HEK293 (cell line): ENCODE data around the gene CLRN1.

ENCODE experiments used
- CTCF ChIA-PET: fragments of 350-600 bp; formaldehyde crosslinking; extraction: SDS; loops from one replicate; lab custom pipeline; 2021; ENCODE audit warnings: antibody characterized with exemption; lab: Yijun Ruan, JAX
- POLR2A ChIA-PET: fragments of 300-600 bp; formaldehyde crosslinking; extraction: SDS; loops from one replicate; lab custom pipeline; 2020; ENCODE audit warnings: antibody characterized with exemption, inconsistent platforms; lab: Yijun Ruan, JAX
- H3K27ac ChIP-seq: fragments of 200-500 bp; sonication (Bioruptor generic); 2 replicates; pipeline ENCODE4 v1.5.1; 2014; ENCODE audit warnings: low read depth, low read length, control low read depth, inconsistent platforms; ENCODE audit errors: extremely low read depth
- H3K36me3 ChIP-seq, 2 experiments: fragments of 200-500 bp in 1 of 2; sonication (Bioruptor generic) in 1 of 2; 1 replicate in 1 of 2; 2 replicates in 1 of 2; pipeline ENCODE4 v1.5.1; 2014 to 2017; ENCODE audit warnings: inconsistent platforms in 2 of 2, low read length in 2 of 2; ENCODE audit not compliant: control insufficient read depth in 2 of 2, insufficient read depth in 1 of 2
- H3K4me1 ChIP-seq: fragments of 200-500 bp; sonication (Bioruptor generic); 2 replicates; pipeline ENCODE4 v1.5.1; 2014; ENCODE audit warnings: mild to moderate bottlenecking, low read length, inconsistent platforms; ENCODE audit not compliant: control insufficient read depth, insufficient read depth
- H3K4me3 ChIP-seq: 2 replicates; pipeline ENCODE4 v1.5.1; 2011; ENCODE audit warnings: low read depth, mild to moderate bottlenecking, control low read depth, low read length, moderate library complexity
- H3K9me3 ChIP-seq: fragments of 200-500 bp; sonication (Bioruptor generic); 2 replicates; pipeline ENCODE4 v1.5.1; 2014; ENCODE audit warnings: low read depth, low read length, inconsistent platforms; ENCODE audit not compliant: control insufficient read depth, insufficient read depth
- BCL6B ChIP-seq: fragments of 450-650 bp; formaldehyde crosslinking; IDR thresholded peaks from 2 replicates; pipeline ENCODE4 v1.5.1; 2017; ENCODE audit warnings: missing biosample characterization, missing genetic modification characterization
- GLI4 ChIP-seq: fragments of 450-650 bp; formaldehyde crosslinking; IDR thresholded peaks from 2 replicates; pipeline ENCODE4 v1.5.1; 2016; ENCODE audit warnings: missing biosample characterization, missing genetic modification characterization
- SALL2 ChIP-seq: fragments of 450-650 bp; formaldehyde crosslinking; IDR thresholded peaks from 2 replicates; pipeline ENCODE4 v1.5.0; 2017; ENCODE audit warnings: missing biosample characterization, mild to moderate bottlenecking, missing genetic modification characterization, borderline replicate concordance
- SCRT2 ChIP-seq: fragments of 450-650 bp; formaldehyde crosslinking; IDR thresholded peaks from 2 replicates; pipeline ENCODE4 v1.5.1; 2016; ENCODE audit warnings: missing biosample characterization, missing genetic modification characterization
- SETDB1 ChIP-seq: IDR thresholded peaks from one replicate; pipeline ENCODE4 v1.6.1; 2017; ENCODE audit warnings: mild to moderate bottlenecking, low read length, moderate library complexity, mixed read lengths; ENCODE audit not compliant: insufficient read length
- ZNF155 ChIP-seq: fragments of 450-650 bp; formaldehyde crosslinking; IDR thresholded peaks from 2 replicates; pipeline ENCODE4 v1.5.1; 2016; ENCODE audit warnings: missing biosample characterization, missing genetic modification characterization
- ZNF2 ChIP-seq: fragments of 450-650 bp; formaldehyde crosslinking; IDR thresholded peaks from 2 replicates; pipeline ENCODE4 v1.5.1; 2016; ENCODE audit warnings: missing biosample characterization, missing genetic modification characterization
- ZNF211 ChIP-seq: fragments of 450-650 bp; formaldehyde crosslinking; IDR thresholded peaks from 2 replicates; pipeline ENCODE4 v1.5.1; 2016; ENCODE audit warnings: low read depth, missing biosample characterization, missing genetic modification characterization
- ZNF354C ChIP-seq: fragments of 450-650 bp; formaldehyde crosslinking; IDR thresholded peaks from 2 replicates; pipeline ENCODE4 v1.5.1; 2016; ENCODE audit warnings: missing biosample characterization, missing genetic modification characterization, low read depth, borderline replicate concordance
- ZNF398 ChIP-seq: fragments of 450-650 bp; formaldehyde crosslinking; IDR thresholded peaks from 2 replicates; pipeline ENCODE4 v1.5.1; 2017; ENCODE audit warnings: missing biosample characterization, missing genetic modification characterization
- ZNF404 ChIP-seq: fragments of 450-650 bp; formaldehyde crosslinking; IDR thresholded peaks from 2 replicates; pipeline ENCODE4 v1.5.1; 2017; ENCODE audit warnings: missing biosample characterization, missing genetic modification characterization
- ZNF416 ChIP-seq: fragments of 450-650 bp; formaldehyde crosslinking; IDR thresholded peaks from 2 replicates; pipeline ENCODE4 v1.5.1; 2016; ENCODE audit warnings: missing biosample characterization, missing genetic modification characterization
- ZNF544 ChIP-seq: fragments of 450-650 bp; formaldehyde crosslinking; IDR thresholded peaks from 2 replicates; pipeline ENCODE4 v1.5.0; 2017; ENCODE audit warnings: missing biosample characterization, missing genetic modification characterization
- ZNF704 ChIP-seq: fragments of 450-650 bp; formaldehyde crosslinking; IDR thresholded peaks from 2 replicates; pipeline ENCODE4 v1.5.1; 2016; ENCODE audit warnings: missing biosample characterization, missing genetic modification characterization
- ZNF791 ChIP-seq: fragments of 450-650 bp; formaldehyde crosslinking; IDR thresholded peaks from 2 replicates; pipeline ENCODE4 v1.5.1; 2016; ENCODE audit warnings: missing biosample characterization, missing genetic modification characterization
- ZNF830 ChIP-seq: fragments of 450-650 bp; IDR thresholded peaks from 2 replicates; pipeline ENCODE4 v1.5.0; 2018; ENCODE audit warnings: missing biosample characterization, missing genetic modification characterization, low read depth, mild to moderate bottlenecking, moderate library complexity
- ZNF843 ChIP-seq: fragments of 450-650 bp; formaldehyde crosslinking; IDR thresholded peaks from 2 replicates; pipeline ENCODE4 v1.5.1; 2016; ENCODE audit warnings: missing biosample characterization, missing genetic modification characterization
- TF ChIP-seq, protein P1 (sequence below): fragments of 450-650 bp; IDR thresholded peaks from 2 replicates; pipeline ENCODE4 v1.5.1; 2018; ENCODE audit warnings: missing biosample characterization, mild to moderate bottlenecking, missing genetic modification characterization
- TF ChIP-seq, protein P2 (sequence below): fragments of 450-650 bp; formaldehyde crosslinking; IDR thresholded peaks from 2 replicates; pipeline ENCODE4 v1.5.0; 2017; ENCODE audit warnings: missing biosample characterization, missing genetic modification characterization, borderline replicate concordance

The CLRN1 gene

GRCh38 chr3:150996731-150997130 lies 24.2 kb upstream of the CLRN1 start (continued):
- no peak for TF ChIP-seq ZNF155 (tag by site-specific recombination)
- TF ChIP-seq, protein P1, sequence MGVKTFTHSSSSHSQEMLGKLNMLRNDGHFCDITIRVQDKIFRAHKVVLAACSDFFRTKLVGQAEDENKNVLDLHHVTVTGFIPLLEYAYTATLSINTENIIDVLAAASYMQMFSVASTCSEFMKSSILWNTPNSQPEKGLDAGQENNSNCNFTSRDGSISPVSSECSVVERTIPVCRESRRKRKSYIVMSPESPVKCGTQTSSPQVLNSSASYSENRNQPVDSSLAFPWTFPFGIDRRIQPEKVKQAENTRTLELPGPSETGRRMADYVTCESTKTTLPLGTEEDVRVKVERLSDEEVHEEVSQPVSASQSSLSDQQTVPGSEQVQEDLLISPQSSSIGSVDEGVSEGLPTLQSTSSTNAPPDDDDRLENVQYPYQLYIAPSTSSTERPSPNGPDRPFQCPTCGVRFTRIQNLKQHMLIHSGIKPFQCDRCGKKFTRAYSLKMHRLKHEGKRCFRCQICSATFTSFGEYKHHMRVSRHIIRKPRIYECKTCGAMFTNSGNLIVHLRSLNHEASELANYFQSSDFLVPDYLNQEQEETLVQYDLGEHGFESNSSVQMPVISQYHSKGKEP: no peak
- no peak for TF ChIP-seq ZNF416 (tag by site-specific recombination)
- TF ChIP-seq ZNF843: no peak
- no peak for TF ChIP-seq ZNF2 (tag by site-specific recombination)

DNA sequence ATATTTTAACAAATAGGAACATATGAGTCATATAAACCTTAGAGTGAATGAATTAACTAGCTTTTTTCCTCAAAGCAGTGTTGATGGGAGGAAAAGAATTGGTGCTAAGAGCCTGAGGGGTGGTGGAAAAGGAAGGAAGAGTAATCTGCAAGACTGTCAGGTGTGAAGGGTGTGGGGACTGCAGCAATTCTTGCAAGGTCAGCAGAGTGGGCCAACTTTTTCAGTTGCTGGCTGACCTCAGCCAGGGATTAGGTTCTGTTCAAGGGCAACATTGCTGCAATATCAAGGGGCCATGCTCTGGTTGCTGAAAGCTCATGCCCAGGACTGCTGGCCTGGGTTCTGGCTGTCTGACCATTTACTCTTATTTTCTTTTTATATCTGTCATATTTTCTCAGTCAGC lies 23.0 kb upstream of the CLRN1 start:
- Histone ChIP-seq H3K27ac (no peak overlapping the region), H3K4me1 (no peaks in the 10 kb centered on the region), H3K4me3 (no peak overlapping the region), H3K9me3 (no peaks in the 10 kb centered on the region), H3K36me3 (no peaks in the 10 kb centered on the region)
- ChIA-PET CTCF (no interaction called here), POLR2A (no interaction called here)
- TF ChIP-seq ZNF544 (tag by site-specific recombination) (no peak), SETDB1 (no peak), ZNF791 (no peak), SCRT2 (tag by site-specific recombination) (no peak), ZNF398 (no peak), BCL6B (tag by site-specific recombination) (no peak), ZNF354C (tag by site-specific recombination) (no peak), ZNF704 (tag by site-specific recombination) (no peak), ZNF404 (tag by site-specific recombination) (no peak), ZNF416 (tag by site-specific recombination) (no peak)
- TF ChIP-seq, protein P2, sequence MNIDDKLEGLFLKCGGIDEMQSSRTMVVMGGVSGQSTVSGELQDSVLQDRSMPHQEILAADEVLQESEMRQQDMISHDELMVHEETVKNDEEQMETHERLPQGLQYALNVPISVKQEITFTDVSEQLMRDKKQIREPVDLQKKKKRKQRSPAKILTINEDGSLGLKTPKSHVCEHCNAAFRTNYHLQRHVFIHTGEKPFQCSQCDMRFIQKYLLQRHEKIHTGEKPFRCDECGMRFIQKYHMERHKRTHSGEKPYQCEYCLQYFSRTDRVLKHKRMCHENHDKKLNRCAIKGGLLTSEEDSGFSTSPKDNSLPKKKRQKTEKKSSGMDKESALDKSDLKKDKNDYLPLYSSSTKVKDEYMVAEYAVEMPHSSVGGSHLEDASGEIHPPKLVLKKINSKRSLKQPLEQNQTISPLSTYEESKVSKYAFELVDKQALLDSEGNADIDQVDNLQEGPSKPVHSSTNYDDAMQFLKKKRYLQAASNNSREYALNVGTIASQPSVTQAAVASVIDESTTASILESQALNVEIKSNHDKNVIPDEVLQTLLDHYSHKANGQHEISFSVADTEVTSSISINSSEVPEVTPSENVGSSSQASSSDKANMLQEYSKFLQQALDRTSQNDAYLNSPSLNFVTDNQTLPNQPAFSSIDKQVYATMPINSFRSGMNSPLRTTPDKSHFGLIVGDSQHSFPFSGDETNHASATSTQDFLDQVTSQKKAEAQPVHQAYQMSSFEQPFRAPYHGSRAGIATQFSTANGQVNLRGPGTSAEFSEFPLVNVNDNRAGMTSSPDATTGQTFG (tag by site-specific recombination): no peak

DNA sequence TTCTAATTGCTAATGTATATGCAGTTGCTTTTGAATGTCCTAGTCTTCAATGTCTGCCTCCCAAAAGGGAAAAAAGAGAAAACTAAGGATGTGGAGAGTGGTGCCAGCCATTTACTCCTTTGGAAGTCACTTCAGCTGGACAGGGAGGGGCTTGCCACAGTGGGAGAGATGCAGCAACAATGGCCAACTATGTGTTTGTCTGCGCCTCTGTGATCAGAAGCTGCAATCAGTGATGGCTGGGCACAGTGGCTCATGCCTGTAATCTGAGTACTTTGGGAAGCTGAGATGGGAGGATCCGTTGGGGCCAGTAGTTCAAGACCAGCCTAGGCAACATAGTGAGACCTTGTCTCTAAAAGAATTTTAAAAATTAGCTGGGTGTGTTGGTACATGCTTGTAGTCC lies 16.7 kb upstream of the CLRN1 start:
- POLR2A ChIA-PET: no interaction called here
- Histone ChIP-seq H3K4me1 (no peaks in the 10 kb centered on the region), H3K27ac (no peak overlapping the region), H3K4me3 (no peak overlapping the region), H3K36me3 (no peaks in the 10 kb centered on the region), H3K9me3 (no peaks in the 10 kb centered on the region)
- CTCF ChIA-PET: interaction anchor here (0.7 kb wide), 1 partner anchor 9 kb away, joined by 3 read pairs; no protein-coding TSS in a partner anchor
- TF ChIP-seq ZNF211 (no peak), ZNF830 (no peak), SALL2 (tag by site-specific recombination) (no peak), ZNF2 (tag by site-specific recombination) (no peak), GLI4 (no peak)
